NCI-H510A treated with DMSO at 0.1 percent for 48 hours (cell line): Measurements from ENCODE around the gene BBS9.

Experiments
- DNase-seq: peaks from one replicate; lab custom pipeline; 2025; lab: John Stamatoyannopoulos, UW

The BBS9 gene

GRCh38 chr7:33127085-33127484, 2.3 kb upstream of the BBS9 start:
- DNase-seq = no peak

DNA sequence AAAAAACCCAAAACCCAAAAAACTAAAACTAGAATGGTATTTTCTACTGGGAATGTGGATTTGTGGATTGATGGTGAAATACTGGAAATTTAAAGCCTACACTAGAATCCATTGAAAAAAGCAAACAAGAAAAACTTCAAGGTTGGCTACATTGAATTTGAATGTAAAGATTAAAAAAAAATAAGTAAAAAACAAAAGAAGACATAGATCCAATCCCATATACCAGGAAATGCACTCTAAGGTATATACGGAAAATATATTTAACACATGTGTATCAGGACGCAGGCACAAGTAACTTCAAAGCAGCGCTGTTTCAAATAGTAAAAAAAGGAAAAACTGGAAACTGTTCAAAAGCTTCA, 754 bp upstream of the BBS9 start:
- no peak for DNase-seq

DNA sequence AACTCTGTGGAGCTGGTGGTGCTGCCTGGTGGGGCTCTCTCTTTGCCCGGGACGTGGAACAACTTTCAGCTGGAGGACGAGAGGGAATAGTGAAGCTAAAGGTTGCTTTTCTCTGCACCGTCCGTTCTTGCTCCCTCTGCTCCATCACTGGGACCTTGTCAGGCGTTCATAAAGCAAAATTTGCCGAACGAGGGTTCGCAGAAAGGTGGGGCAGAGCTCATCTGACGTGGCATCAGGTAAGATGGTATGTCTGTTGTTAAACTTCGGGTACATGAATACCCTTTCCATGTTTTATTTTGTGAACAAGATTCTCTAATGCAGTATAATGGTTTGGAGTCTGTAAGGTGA, 416 bp downstream of the BBS9 start:
- DNase-seq = no peak

DNA sequence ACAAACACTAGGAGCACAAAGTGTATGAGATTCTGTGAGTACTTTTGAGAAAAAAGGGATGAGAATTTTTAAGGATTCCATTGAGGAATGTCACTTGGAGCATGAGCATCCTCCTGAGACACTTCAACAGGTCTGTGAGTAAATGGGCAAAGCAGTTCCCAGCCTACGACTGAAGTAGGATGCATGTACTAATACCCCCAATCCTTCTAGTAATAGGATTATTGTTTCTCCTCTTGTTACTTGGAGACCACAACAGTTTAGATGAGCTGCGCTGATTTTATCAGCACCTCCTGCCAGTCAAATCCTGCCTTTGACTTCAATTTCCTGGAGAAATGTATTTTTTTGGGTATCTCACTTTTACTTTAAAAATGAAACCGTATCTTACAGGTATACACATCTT, 820 bp downstream of the BBS9 start:
- DNase-seq = no peak

DNA sequence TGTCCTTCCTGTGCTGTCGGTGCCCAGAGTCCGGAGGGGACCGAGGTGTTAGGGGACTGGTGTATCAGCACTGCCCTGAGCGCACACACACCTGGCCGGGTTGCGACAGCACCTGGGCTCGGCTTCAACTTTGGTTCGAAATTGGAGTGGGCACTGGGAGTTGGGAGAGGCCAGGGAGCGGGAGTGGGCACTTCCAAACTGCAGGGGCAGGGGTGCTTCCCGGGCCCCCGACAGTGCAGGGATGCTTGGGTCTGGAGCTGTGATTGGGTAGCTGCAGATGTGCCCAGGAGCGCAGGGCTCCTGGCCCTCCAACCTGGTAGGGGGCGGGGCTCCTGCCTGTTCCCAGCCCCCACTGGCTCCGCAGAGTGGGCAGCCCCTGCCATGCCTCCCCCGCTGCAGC, 7.7 kb downstream of the BBS9 start:
- no peak for DNase-seq

DNA sequence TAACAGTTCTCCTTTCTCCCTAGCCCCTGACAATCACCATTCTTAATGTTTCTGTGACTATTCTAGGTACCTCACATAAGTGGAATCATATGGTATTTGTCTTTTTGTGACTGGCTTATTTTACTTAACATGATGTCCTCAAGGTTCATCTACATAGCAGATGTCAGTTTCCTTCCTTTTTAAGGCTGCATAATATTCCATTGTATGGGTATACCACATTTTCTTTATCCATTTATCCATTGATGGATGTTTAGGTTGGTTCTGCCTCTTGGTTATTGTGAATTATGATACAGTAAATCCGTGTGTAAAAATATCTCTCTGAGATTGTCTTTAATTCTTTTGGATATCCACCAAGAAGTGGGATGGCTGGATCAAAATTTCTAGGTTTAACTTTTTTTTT, 13.2 kb downstream of the BBS9 start:
- DNase-seq = no peak

DNA sequence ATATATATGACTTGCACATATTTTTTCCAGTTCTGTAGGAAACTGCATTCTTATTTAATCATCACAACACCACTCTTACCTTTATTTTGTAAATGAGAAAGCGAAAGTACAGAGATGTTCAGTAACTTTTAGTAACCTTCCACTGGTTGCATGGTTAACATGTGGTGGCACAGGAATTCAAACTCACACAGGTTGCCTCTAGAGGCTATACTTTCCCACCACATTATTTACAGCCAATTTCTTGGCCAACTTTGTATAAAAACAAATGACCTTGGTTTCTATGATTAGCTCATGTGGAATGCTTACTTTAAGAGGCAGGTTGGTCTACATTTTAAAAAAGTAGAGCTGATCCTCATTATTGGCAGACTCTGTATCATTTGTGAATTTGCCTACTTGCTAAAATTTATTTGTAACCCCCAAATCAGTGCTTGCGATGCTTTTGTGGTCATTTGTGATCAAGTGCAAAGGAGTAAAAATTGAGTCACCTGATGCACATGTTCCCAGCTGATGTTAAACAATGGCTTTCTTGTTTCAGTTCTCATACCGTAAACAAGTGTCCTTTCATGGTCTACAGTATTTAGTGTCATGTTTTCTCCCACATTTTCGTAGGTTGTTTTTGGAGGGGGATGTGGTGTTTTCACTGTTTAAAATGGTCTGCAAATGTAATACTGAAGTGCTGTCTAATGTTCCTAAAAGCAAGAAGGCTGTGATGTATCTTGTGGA, 14.8 kb downstream of the BBS9 start:
- no peak for DNase-seq

GRCh38 chr7:33145156-33145555, 15.8 kb downstream of the BBS9 start:
- no peak for DNase-seq

DNA sequence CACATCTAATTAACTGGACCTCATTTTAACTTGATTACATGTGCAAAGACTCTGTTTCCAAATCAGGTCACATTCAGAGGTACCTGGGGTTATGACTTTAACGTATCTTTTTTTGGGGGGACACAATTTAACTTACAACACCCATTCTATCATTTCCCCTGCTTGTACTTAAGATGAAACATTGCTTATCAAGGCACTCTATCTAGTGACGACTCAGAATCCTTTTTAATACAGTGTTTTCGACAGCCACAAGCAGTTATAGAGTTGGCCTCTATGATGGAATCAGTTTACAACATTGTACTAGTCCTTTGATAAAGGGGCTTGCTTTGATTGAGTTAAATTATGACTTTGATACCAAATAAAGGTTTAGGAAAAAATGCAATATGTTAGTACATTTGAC, 22.7 kb downstream of the BBS9 start:
- DNase-seq = no peak

- DNase-seq = no peak
Observed at GRCh38 chr7:33155811-33156210, 26.4 kb downstream of the BBS9 start.

- no peak for DNase-seq
Observed at GRCh38 chr7:33156441-33156840, 27.1 kb downstream of the BBS9 start.

GRCh38 chr7:33157311-33157710, 27.9 kb downstream of the BBS9 start:
- no peak for DNase-seq

DNA sequence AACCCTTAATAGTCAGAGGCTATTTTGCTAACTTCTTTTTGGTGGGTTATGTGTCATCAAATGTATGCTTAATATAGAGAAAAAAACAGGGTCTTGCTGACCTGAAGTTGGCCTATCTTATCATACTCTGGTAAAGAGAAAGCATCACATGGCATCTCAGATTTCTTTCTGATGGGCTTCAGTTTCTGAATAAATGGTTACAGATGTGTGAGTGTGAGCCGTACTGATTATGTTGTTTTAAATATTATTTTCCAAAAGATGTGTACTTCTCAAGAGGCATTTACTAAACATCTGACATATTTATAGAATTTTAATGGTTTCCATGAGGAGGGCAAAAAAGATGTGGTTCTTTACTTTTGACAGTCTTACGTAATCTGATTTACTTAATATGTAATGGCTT, 28.4 kb downstream of the BBS9 start:
- DNase-seq = no peak

DNA sequence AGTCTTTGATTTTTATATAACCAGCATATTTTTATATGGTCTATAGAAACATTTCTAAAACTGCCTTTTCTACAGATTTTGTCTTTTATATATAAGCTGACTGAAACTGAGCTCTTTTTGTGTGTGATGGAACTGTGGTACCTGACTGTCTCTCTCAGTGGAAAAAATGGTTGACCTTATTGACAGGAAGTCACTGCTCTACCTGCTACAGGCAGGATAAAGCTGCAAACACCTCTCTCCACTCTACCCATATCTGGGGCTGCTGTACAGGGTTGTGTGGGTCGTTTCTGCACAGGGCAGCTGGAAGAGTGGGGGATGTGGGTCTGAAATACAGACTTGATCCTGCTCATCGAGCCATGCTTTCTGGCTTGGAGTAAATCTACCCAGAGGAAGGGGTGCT, 48.5 kb downstream of the BBS9 start:
- no peak for DNase-seq

- DNase-seq = no peak
Observed at GRCh38 chr7:33179519-33179918, 50.2 kb downstream of the BBS9 start.

DNA sequence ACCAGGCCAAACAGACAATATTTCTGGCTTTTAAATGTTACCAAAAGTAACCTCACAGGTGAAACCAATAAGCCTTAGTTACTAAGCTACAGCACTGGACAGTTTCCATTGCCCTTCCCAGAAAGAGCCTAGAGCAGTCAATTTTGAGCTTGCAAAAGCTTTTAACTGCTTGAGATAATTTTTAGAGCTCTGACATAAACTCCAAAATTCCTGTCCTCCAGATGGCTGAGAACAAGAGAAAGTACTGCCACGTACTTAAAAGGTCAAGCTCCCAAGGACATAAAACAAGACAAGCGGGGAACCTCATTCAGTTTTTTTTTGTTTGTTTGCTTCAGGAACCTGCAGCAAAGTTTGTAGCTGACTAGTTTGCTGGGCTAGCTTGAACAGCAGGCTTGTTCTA, 54.1 kb downstream of the BBS9 start:
- no peak for DNase-seq

DNA sequence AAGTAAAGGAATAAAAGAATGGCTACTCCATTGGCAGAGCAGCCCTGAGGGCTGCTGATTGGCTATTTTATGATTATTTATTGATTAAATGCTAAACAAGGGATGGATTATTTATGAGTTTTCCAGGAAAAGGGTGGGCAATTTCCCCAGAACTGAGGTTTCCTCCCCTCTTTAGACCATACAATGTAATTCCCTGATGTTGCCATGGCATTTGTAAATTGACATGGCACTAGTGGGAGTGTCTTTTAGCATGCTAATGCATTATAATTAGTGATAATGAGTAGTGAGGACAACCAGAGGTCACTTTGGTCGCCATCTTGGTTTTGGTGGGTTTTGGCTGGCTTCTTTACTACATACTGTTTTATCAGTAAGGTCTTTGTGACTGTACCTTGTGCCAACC, 55.5 kb downstream of the BBS9 start:
- DNase-seq = no peak

- DNase-seq = peak; percentile 69
Observed at GRCh38 chr7:33185786-33186185, 56.4 kb downstream of the BBS9 start.

- DNase-seq = no peak
Observed at GRCh38 chr7:33186192-33186591, 56.8 kb downstream of the BBS9 start.

DNA sequence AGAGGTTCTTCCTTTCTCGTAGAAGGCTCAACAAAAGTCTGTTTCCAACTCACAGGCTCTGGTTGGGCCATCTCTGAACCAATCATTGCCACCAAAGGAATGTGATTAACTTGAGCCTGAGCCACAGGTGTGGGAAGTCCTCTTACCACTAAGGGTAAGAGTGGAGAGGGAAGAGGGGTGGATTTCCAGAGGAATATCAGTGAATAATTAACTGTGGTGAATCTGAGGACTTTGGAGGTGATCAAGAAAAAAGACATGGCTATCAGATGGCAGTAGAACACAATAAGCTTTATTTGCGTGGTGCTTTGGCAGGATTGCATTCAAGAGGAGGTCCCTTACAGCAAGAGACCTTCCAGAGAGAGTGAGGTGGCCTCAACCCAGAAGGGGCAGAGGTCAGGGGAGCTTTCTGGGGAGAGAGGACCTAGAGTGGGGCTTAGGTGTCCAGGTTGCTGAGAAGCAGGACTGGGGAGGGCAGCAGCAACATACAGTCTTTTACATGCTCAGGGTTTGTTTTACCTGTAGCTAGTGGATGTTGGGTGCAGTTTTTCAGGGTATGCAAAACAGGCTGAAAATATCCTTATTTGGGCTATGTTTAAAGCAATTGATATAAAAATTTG, 61.4 kb downstream of the BBS9 start:
- no peak for DNase-seq

DNA sequence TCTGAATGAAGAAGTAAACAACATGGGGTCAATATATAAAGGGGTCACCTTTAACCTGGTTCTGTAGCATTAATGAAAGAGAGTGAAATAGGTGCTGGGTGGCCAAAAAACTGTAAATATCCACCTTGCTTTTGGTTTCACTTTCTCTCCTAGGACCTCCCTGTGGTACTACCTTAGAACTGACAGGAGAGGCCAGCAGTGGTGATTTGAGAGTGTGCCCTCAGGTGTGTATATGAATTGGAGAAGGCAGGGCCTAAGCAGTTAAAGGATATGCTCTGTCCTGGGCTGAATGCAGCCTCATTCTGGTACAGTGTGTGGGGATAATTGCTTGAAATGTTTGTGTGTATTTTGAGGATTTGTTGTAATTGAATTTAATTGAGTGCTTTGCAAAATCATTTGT, 62.0 kb downstream of the BBS9 start:
- no peak for DNase-seq

DNA sequence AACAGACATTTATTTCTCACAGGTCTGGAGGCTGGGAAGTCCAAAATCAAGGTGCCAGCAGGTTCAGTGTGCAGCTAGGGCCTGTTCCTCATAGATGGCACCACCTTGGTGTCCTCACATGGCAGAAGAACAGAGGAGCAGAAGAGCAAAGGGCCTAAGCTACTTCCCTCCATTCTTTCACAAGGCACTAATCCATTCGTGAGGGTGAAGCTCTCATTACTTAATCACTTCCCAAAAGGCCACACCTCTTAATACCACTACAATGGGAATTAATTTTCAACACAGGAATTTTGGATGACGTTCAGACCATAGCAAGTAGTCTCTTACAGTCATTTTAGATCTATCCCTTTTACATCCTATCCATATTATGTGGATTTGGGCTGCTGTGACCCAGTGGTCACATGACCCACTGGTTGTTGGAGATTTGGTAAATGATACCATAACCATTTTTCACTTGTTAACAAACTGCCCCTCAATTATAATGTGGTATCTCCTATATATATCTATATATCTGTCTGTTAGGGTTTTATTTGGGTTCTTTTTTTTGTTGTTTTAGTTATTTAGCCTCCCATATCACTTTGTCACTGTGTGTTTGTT, 63.4 kb downstream of the BBS9 start:
- no peak for DNase-seq

- DNase-seq = no peak
Observed at GRCh38 chr7:33193308-33193864, 64.0 kb downstream of the BBS9 start.

DNA sequence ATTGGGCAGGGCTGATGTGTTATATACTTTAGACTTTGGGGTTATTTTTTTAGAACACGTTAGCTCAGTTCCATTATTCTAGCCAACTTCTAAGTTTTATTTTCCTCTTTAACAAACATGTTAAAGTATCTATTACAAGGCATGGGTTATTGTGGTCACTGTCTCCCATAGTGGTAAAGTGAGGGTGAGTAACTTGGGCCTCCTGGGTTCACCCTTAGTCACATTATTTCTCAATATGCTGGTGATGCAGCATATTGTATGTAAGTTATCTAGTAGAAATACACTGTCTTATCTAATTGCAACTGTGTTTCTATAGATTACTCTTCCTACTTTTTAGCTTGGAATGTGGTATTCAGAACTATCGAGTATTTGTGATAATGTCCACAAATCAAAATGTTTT, 65.9 kb downstream of the BBS9 start:
- no peak for DNase-seq
